DOHH2 (cell line): ENCODE measurements around the gene BTBD1.
"Not testable (repeated sequence)": the region's sequence is repeated elsewhere in the genome, so short reads cannot be mapped to it uniquely, and the experiment has no call there.

Experiments used
- H3F3A ChIP-seq: fragments of 200-600 bp; sonication (generic), shearing (Covaris generic); 2 replicates; pipeline ENCODE4 v1.6.0; 2016; ENCODE audit warnings: antibody characterized with exemption, mild to moderate bottlenecking; ENCODE audit not compliant: control insufficient read depth, insufficient read depth
- H3K27ac ChIP-seq: fragments of 200-600 bp; sonication (generic); 2 replicates; pipeline ENCODE4 v1.5.1; 2014; ENCODE audit warnings: low read depth, mild to moderate bottlenecking, low read length, moderate library complexity
- H3K27me3 ChIP-seq: fragments of 200-600 bp; sonication (generic); 2 replicates; pipeline ENCODE4 v1.6.1; 2014; ENCODE audit warnings: mild to moderate bottlenecking, low read length, mixed read lengths; ENCODE audit not compliant: control insufficient read depth
- H3K36me3 ChIP-seq: fragments of 200-600 bp; sonication (generic); 2 replicates; pipeline ENCODE4 v1.6.1; 2014; ENCODE audit warnings: mild to moderate bottlenecking, low read length, moderate library complexity, mixed read lengths; ENCODE audit not compliant: control insufficient read depth
- H3K4me1 ChIP-seq: fragments of 200-600 bp; sonication (generic); 2 replicates; pipeline ENCODE4 v1.6.1; 2014; ENCODE audit warnings: mild to moderate bottlenecking, low read length, mixed read lengths; ENCODE audit not compliant: control insufficient read depth
- H3K4me2 ChIP-seq: fragments of 200-600 bp; sonication (generic); 2 replicates; pipeline ENCODE4 v1.6.0; 2014; ENCODE audit warnings: mild to moderate bottlenecking, low read length, moderate library complexity
- H3K4me3 ChIP-seq: fragments of 200-600 bp; sonication (generic); 2 replicates; pipeline ENCODE4 v1.5.1; 2014; ENCODE audit warnings: mild to moderate bottlenecking, low read length, mixed read lengths
- H3K79me2 ChIP-seq: fragments of 200-600 bp; sonication (generic); 2 replicates; pipeline ENCODE4 v1.6.1; 2014; ENCODE audit warnings: mild to moderate bottlenecking, low read length, mixed read lengths; ENCODE audit not compliant: control insufficient read depth
- H3K9me2 ChIP-seq: fragments of 200-600 bp; sonication (generic); replicated peaks from 2 replicates; pipeline ENCODE4 v1.6.1; 2014; ENCODE audit warnings: mild to moderate bottlenecking, low read length, mixed read lengths; ENCODE audit not compliant: control insufficient read depth
- H3K9me3 ChIP-seq: fragments of 200-600 bp; sonication (generic); 2 replicates; pipeline ENCODE4 v1.6.1; 2014; ENCODE audit warnings: antibody characterized with exemption, low read length, mixed read lengths; ENCODE audit not compliant: control insufficient read depth, insufficient read depth
- H4K20me1 ChIP-seq: fragments of 200-600 bp; sonication (generic); 2 replicates; pipeline ENCODE4 v1.6.0; 2014; ENCODE audit warnings: low read depth, mild to moderate bottlenecking, antibody characterized with exemption, low read length, moderate library complexity; ENCODE audit not compliant: control insufficient read depth, insufficient read depth
- CTCF ChIP-seq: fragments of 200-600 bp; sonication (generic); IDR thresholded peaks from one replicate; pipeline ENCODE4 v1.5.1; 2014; ENCODE audit warnings: antibody characterized with exemption, mild to moderate bottlenecking, low read depth, low read length; ENCODE audit not compliant: poor library complexity, severe bottlenecking
- EZH2phosphoT487 ChIP-seq: fragments of 200-600 bp; sonication (generic); IDR thresholded peaks from 2 replicates; pipeline ENCODE4 v1.6.1; 2017; ENCODE audit warnings: borderline replicate concordance, mild to moderate bottlenecking, antibody characterized with exemption, low read length, moderate library complexity, mixed read lengths

The BTBD1 gene

GRCh38 chr15:83087576-83087975, 20.5 kb upstream of the BTBD1 start:
- no peak overlapping the region for H3K27ac ChIP-seq
- H3K4me1 ChIP-seq = no peaks in the 10 kb centered on the region
- H3K4me2 ChIP-seq = no peak overlapping the region

GRCh38 chr15:83085864-83086552, 19.0 kb upstream of the BTBD1 start:
- H3K36me3 ChIP-seq, H3K27me3 ChIP-seq, H3K4me2 ChIP-seq, H3K27ac ChIP-seq, H3F3A ChIP-seq, H3K4me3 ChIP-seq, H3K9me2 ChIP-seq, H4K20me1 ChIP-seq, H3K4me1 ChIP-seq, H3K9me3 ChIP-seq, H3K79me2 ChIP-seq: not testable (repeated sequence)

More at GRCh38 chr15:83087576-83087975, 20.5 kb upstream of the BTBD1 start:
- Histone ChIP-seq H3K36me3 (no peaks in the 10 kb centered on the region), H3K9me3 (no peaks in the 10 kb centered on the region), H3K27me3 (no peaks in the 10 kb centered on the region), H4K20me1 (no peaks in the 10 kb centered on the region), H3F3A (no peaks in the 10 kb centered on the region), H3K4me3 (no peak overlapping the region), H3K9me2 (no peaks in the 10 kb centered on the region), H3K79me2 (no peaks in the 10 kb centered on the region)
- TF ChIP-seq EZH2phosphoT487 (no peak), CTCF (no peak)

- H3K27me3 ChIP-seq, H3K4me3 ChIP-seq, H3K27ac ChIP-seq, H3K9me2 ChIP-seq, H3K4me2 ChIP-seq, H3F3A ChIP-seq, H3K4me1 ChIP-seq, H4K20me1 ChIP-seq, H3K9me3 ChIP-seq, H3K79me2 ChIP-seq, H3K36me3 ChIP-seq: not testable (repeated sequence)
These were observed 18.4 kb upstream of the BTBD1 start for GRCh38 chr15:83085461-83085860.

GRCh38 chr15:83082730-83083386, 15.8 kb upstream of the BTBD1 start:
- H3K79me2 ChIP-seq = no peaks in the 10 kb centered on the region
- no peak overlapping the region for H3K27ac ChIP-seq
- H3K36me3 ChIP-seq = no peaks in the 10 kb centered on the region
- H4K20me1 ChIP-seq = no peaks in the 10 kb centered on the region
- no peaks in the 10 kb centered on the region for H3K9me3 ChIP-seq
- no peaks in the 10 kb centered on the region for H3F3A ChIP-seq
- H3K4me2 ChIP-seq = no peak overlapping the region
- H3K4me1 ChIP-seq = no peaks in the 10 kb centered on the region
- no peaks in the 10 kb centered on the region for H3K27me3 ChIP-seq
- H3K4me3 ChIP-seq = no peak overlapping the region
- H3K9me2 ChIP-seq = no peaks in the 10 kb centered on the region
- TF ChIP-seq EZH2phosphoT487 (no peak), CTCF (no peak)
